HG03469 (cell line): ENCODE measurements around the gene TBC1D5.
"Not testable (repeated sequence)": the region's sequence is repeated elsewhere in the genome, so short reads cannot be mapped to it uniquely, and the experiment has no call there.

Experiments
- ATAC-seq: cut with Tn5 transposase; IDR thresholded peaks from one replicate; pipeline ENCODE4 v1.9.1; 2021; ENCODE audit warnings: mild to moderate bottlenecking, moderate library complexity, moderate number of reproducible peaks; ENCODE audit not compliant: unreplicated experiment

The TBC1D5 gene

GRCh38 chr3:17552351-17552750 is 190.1 kb downstream of the TBC1D5 start:
- no peak for ATAC-seq

- ATAC-seq, result no peak
Measured at GRCh38 chr3:17551895-17552294, 190.5 kb downstream of the TBC1D5 start.

- no peak for ATAC-seq
Measured at GRCh38 chr3:17551333-17551732, 191.1 kb downstream of the TBC1D5 start.

- no peak for ATAC-seq
Measured at GRCh38 chr3:17550624-17551023, 191.8 kb downstream of the TBC1D5 start.

- ATAC-seq, result no peak
Measured at GRCh38 chr3:17546500-17547255, 195.8 kb downstream of the TBC1D5 start.

GRCh38 chr3:17544632-17545031 is 197.8 kb downstream of the TBC1D5 start:
- no peak for ATAC-seq

- no peak for ATAC-seq
Measured at GRCh38 chr3:17542591-17542990, 199.8 kb downstream of the TBC1D5 start.

GRCh38 chr3:17539436-17539835 is 203.0 kb downstream of the TBC1D5 start:
- ATAC-seq, result no peak

GRCh38 chr3:17535274-17535673 is 207.2 kb downstream of the TBC1D5 start:
- no peak for ATAC-seq

GRCh38 chr3:17532446-17532845 is 210.0 kb downstream of the TBC1D5 start:
- not testable (repeated sequence) for ATAC-seq

- ATAC-seq, result no peak
Measured at GRCh38 chr3:17529677-17530076, 212.8 kb downstream of the TBC1D5 start.

GRCh38 chr3:17518189-17519059 is 224.0 kb downstream of the TBC1D5 start:
- ATAC-seq, result no peak

- no peak for ATAC-seq
Measured at GRCh38 chr3:17515445-17516234, 226.8 kb downstream of the TBC1D5 start.

- ATAC-seq, result peak; percentile 43
Measured at GRCh38 chr3:17514597-17514996, 227.8 kb downstream of the TBC1D5 start.

GRCh38 chr3:17510265-17510664 is 232.2 kb downstream of the TBC1D5 start:
- ATAC-seq, result no peak

GRCh38 chr3:17508180-17508752 is 234.2 kb downstream of the TBC1D5 start:
- no peak for ATAC-seq

- no peak for ATAC-seq
Measured at GRCh38 chr3:17507480-17507879, 235.0 kb downstream of the TBC1D5 start.

GRCh38 chr3:17505856-17506255 is 236.6 kb downstream of the TBC1D5 start:
- ATAC-seq, result no peak

GRCh38 chr3:17501745-17502144 is 240.7 kb downstream of the TBC1D5 start:
- no peak for ATAC-seq

- ATAC-seq, result no peak
Measured at GRCh38 chr3:17500618-17501017, 241.8 kb downstream of the TBC1D5 start.
